ENCODE measurements around the gene ZNF91.

GRCh38 chr19:23377276-23377675 is 18.0 kb downstream of the ZNF91 start:
- no peak for TF ChIP-seq CTCF (IDR thresholded peaks at IDR 0.05)
- TF ChIP-seq POLR2A (IDR thresholded peaks at IDR 0.05), result no peak
